Colon (tissue), 2 donors: ENCODE data around the gene METAP1D.
"Not testable (repeated sequence)": the region's sequence is repeated elsewhere in the genome, so short reads cannot be mapped to it uniquely, and the experiment has no call there.

Experiments used
- FAIRE-seq: peaks from 2 replicates; lab custom pipeline; 2012; peaks lifted over from hg19 to GRCh38; lab: Jason Lieb, UNC
- donor health status: control.
- donor health status: control.

The METAP1D gene

GRCh38 chr2:172102391-172103359 is 102.9 kb downstream of the METAP1D start, which contains the start of gene DLX2:
Gene DLX2, minus strand, starts transcription at chr2:172102900. Its CDS starts 362 bp downstream, at chr2:172102538.
- FAIRE-seq: no peak

DNA sequence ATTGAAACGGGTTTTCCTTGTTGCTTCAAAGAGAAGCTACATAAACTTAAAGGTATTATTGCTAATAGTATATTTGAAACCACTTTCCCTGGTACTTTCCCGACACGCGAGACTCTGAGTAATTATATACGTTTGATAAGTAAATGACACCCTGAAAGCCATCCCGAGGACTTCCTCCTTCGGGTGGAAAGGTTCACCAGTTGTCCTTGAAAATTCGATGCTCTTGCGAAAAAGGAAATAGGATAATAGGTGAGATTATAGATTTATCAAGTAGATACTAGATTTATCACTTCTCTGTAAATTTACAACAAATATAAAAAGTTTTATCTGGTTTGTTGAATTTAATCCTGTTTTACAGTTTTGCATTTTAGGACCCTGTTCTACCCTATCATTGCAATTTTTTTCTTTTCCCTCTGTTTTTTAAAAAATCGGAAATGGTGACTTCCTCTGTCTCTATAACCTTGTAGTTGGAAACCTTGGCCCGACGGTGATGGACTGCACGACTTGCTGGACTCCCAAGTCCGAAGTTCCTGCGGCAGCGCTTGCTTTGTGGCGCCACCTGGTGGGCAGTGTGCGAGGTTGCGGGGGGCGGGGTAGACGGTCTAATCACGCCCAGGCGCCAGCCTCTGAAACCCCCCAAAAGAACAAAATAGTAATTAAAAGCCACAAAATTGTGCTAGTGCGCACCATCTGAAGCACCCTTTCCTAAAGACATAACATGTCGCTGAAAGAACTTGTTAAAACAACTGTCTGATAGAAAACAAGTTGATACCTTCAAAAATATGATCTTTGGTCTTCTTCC is 103.9 kb downstream of the METAP1D start:
- no peak for FAIRE-seq

DNA sequence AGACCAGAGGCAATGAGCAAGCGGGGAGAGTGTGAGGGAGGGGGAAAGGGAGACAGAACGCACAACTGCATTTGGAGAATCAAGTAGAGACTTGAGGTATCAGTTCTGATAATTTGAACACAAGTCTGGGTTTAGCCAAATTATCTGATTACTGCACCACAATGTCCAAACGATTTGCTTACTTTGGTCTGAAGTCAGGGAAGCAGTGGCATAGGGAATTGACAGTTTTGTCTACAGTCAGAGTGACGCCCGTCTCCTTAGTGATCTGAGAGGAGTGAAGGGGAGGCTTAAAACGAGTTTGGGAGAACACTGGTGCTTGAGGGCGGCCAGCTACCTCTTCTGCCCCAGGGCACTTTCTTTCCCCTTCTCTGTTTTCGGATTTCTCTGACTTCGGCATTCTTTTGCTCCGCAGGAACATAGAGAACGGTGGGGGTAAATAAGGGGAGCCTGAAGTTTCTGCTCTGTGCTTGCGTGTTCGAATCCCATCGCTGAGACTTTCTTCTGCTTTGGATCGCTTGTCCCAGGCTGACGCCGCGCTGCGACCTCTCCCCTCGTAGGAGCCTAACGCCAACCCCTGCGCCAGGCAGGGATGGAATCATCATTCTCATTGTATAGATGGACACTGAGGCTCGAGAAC is 105.8 kb downstream of the METAP1D start:
- no peak for FAIRE-seq

GRCh38 chr2:172106108-172106961 is 106.6 kb downstream of the METAP1D start:
- no peak for FAIRE-seq

DNA sequence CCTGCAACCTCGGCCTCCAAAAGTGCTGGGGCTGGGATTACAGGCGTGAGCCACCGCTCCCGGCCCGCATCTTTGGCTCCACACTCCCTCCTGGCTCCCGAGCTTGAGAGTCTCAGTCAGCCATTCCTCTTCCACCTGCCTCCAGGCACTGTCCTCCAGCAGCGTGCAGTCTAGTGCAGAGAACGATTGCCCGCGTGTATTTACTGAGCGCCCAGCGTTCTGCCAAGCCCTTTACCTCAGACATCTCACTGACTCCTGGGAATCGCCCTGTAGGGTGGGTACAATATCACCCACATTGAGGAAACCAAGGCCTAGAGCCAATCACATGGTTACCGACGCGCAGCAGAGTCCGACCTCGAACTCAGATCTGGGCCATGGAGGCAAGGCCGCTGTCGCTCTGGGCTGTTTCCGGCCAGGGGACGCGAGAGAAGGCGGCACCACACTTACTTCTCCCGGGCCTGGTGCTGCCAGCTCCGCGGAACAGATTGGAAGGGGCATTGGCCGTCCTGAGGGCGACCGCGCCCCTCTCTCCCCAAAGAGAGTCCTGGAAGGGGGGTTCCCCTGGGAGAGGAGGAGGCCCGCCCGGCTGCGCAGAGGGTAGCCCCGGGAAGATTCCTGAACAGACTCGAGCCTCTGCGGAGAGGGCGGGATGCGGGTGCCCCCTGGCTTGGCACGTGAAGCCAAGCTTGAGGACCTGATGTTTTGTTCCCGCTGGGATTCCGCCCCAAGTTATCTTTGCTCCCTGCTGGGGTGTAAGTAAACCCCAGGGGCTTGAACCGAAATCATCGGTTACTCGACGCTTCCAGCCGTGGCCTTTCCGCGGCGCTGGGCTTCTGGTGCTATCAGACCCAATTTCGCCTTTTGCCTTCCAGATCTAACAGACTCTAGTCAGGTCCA is 108.2 kb downstream of the METAP1D start:
- FAIRE-seq: no peak

DNA sequence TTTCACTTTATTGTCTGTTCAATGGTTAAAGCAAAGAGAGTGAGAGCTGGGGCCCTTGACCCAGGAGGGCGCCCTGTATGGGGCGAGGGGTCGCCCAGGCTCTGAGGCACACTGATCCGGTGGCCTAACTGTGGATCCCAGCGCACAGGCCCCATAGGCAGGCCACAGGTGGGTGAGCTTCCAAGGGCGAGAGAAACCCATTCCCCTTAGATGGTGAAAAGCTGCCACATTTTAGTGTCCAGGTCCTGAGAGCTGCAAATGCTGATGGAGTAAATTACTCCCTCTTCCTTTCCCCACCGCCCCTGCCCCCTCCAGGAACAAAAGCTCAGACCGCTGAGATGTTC is 108.8 kb downstream of the METAP1D start:
- no peak for FAIRE-seq

DNA sequence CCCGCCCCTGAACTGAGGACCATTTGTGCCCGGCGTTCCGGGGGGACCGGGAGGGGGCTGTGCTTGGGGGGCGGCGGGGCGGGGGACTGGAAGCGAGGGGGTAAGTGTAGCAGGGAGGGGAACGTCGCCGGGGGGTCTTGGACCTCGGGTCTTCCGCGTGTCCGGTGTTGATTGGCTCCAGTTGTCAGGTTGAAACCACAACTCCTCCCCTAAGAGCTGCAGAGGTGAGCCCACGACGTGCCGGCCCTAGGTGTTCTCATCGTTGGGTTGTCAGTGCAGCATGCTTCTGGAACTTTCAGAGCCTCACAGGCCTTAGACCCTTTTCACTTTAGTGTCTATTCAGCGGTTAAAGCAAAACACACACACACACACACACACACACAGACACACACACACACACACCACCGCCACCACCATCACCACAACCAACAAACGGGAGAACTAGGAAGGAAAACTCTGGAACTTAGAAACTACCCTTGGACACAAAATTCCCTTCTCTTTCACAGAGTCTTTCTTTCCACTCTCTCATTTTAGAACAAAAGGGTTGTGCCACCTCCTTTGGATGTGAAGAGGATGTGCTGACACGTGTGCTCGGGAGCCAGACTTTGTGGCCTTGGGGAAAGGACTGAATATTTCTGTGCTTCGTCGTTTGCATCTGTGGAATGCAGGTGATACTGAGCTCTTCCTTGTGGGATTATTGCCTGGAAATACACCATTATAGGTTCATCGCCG is 109.7 kb downstream of the METAP1D start:
- FAIRE-seq: no peak

DNA sequence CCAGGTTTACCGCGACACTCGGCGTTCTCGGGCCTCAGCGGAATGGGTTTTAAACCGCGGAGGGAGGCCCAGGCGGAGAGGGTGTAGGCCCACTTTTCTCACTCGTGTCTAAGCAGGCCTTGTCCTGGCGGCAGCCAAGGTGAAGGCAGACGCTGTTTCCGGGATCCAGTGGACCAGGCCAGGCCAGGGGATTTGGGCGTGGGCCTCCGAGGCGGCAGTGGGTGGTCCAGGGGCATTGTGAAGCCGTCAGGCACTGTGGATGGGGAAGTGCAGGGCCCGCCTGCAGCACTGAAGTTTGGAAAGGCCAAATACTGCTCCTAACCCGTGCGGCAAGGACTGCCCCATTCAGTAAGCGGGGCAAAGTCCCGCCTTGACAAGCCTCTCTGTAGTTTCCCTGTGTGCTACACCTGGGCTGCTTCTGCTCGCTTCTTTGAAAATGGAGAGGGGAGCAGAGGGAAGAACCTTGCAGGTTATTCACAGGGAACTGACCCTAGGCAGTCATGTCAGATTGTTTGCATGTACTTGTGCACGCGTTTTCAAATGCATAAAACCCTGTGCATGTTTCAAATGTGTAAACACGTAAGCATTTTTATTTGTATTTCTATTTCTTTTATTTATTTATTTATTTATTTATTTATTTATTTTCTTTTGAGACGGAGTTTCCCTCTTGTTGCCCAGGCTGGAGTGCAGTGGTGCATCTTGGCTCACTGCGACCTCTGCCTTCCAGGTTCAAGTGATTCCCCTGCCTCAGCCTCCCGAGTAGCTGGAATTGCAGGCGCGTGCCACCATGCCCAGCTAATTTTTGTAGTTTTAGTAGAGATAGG is 110.4 kb downstream of the METAP1D start:
- FAIRE-seq: no peak

DNA sequence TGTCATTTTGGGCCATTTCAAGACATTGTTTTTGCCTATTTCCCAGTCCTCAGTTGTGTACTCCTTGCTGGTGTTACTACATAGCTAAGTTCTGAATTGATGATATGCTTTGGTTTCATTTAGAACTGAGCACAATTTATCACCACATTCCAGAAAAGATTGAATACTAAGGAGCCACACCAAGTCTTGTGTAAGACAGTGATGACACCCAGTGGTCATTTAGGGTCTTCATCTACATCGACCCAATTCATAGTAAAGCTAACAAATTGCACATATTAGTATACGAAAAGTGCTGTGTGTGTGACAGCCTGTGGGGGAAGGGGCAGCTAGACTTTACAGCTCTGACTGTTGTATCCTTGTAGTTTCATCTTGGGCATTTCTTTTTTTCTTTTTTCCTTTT is 113.9 kb downstream of the METAP1D start:
- no peak for FAIRE-seq

GRCh38 chr2:172114176-172114575 is 114.4 kb downstream of the METAP1D start:
- FAIRE-seq: not testable (repeated sequence)

DNA sequence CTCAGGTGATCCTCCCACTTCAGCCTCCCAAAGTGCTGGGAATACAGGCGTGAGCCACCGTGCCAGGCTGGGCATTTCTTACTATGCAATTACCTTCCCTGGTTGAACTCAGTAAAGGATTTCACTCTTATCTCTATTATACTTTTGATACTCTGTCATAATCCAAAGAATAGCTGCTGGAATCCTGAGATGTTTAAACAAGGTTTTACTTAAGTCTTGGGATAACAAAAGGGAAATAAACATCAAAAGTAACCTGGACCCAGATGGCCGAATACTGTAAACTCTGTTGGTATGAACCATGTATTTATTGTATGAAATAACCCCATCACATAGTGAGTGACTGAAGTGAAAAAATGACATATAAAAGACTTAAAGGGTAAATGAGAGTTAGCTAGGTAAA is 114.8 kb downstream of the METAP1D start:
- no peak for FAIRE-seq

DNA sequence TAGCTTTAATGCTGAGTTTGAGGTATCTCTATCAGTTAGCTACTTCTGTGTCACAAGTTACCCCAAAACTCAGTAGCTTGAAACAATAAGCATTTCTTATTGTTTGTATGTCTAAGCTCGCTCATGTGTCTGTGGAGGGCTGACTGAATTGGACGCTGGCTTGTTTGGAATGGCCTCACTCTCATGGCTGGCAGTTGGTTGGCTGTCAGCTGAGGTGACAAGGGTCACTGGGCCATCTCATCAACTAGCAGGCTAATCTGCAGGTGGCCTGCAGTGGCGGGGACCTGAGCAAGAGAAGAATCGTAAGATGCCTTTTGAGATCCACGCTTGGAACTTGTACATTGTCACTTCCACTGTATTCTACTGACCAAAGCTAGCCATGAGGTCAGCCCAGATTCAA is 116.4 kb downstream of the METAP1D start:
- FAIRE-seq: no peak

GRCh38 chr2:172119089-172119488 is 119.3 kb downstream of the METAP1D start:
- no peak for FAIRE-seq

DNA sequence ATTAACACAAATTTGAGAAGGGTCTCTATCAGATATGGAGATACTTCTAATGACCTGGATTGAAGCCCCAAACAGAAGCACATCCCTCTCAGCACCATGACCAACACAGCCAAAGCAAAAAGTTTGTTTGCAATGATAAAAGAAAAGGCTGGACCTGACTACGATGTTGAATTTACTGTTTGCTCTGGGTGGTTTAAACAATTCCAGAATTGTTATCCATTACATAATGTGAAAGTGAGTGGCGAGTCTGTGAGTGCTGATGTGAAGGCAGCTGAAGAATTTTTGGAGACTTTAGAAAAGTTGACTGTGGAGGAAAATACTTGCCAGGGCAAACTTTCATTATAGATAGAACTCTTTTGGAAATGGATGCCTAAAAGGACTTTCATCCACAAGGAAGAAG is 120.4 kb downstream of the METAP1D start:
- FAIRE-seq: no peak

- peak; percentile 18 for FAIRE-seq
Observed at GRCh38 chr2:172128484-172128883, 128.7 kb downstream of the METAP1D start.

- FAIRE-seq: no peak
Observed at GRCh38 chr2:172129404-172129803, 129.7 kb downstream of the METAP1D start.
